ENCODE results near the gene PPP1R1C.
"Not testable (repeated sequence)": the region's sequence is repeated elsewhere in the genome, so short reads cannot be mapped to it uniquely, and the experiment has no call there.

PPP1R1C gene

GRCh38 chr2:182015334-182016109, 29.9 kb downstream of the PPP1R1C start:
- no peak for DNase-seq (ENCODE audit: low spot score)

DNA sequence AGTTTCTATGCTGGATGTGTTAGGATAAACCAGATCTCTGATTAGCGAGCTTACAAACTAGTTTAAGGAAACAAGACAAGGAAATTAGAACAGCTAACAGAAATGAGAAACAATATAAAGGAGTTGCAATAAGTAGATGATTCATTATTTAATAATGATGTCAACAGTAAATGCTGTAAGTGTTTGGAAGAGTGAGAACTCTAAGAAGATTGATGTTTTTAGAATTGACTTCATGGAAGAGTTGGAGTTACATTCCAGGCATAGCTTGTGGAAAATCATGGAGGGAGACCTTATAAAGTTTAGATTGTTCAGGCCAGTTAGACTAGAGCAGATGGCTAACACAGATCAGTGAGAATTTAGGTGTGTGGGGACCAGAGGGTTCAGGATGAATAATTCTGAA, 32.6 kb downstream of the PPP1R1C start:
- DNase-seq (ENCODE audit: low spot score), result no peak

DNA sequence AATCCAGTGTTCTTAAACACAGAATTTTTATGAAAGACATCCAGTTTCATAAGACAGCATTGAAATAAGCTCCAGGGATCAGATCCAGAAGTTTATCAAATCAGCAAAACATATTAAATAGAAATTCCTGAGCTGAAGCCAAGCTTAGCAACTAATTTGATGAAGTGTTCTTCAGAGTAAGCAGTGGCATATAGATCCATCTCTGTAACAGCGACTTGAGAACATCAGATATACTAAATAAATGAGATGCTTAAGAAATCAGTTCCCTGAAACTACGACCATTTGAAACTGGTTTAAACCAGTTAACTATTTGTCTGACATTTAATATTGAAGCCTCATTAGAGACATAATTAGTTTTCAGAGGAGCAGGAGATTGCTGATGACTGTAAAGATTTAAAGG, 34.1 kb downstream of the PPP1R1C start:
- DNase-seq (ENCODE audit: low spot score), result no peak

DNA sequence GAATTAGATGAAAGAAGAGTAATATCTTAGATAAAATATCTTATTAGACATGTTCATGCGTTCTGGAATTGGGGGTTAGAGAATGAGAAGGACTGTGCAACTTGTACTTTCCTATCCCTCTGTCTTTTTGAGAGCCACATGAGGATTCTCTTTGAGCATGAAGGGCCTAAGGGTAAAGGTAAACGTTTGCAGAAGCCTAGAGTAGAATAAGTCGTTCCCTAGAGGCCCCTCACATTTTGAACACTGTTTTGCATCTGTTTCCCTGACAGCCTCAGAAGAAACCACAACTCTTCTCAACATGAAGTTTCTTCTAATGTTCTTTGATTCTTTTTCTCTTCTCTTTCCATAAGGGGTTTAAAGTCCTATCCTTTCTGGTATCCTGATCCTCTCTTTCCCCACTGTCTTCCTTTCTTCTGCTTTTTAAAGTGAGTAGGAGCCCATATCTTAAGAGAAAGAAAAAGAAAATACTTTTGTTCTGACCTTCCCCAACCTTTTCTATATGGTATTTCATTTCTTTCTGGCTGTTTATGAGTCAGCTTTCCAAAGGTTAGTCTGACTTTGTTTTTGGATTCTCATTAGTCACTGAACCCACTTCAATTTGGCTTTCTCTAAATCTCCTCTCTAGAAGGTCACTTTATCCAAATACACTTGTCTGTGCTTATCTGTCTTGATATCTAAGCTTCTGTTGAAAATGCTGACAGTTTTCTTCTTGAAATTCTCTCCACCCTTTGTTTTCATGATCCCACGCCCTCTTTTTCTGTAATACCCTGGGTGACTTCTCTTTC, 34.8 kb downstream of the PPP1R1C start:
- DNase-seq (ENCODE audit: low spot score), result no peak

DNA sequence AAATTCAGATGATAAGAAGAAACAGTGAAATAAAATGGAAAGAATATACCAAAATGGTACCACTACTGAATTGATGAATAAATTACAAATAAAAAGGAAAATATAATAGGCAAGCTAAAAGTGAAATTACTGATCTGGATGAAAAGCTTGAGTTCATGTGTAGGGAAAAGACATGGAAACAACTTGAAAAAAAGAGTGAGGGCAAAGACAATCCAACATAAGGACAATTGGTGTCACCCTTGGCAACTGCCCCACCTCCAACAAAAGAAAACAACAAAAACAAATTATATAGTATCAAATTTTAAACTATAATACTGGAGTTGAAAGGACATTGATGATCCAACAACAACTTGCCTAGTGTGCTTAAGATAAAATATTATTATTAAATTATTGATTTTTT, 37.6 kb downstream of the PPP1R1C start:
- no peak for DNase-seq (ENCODE audit: low spot score)

DNA sequence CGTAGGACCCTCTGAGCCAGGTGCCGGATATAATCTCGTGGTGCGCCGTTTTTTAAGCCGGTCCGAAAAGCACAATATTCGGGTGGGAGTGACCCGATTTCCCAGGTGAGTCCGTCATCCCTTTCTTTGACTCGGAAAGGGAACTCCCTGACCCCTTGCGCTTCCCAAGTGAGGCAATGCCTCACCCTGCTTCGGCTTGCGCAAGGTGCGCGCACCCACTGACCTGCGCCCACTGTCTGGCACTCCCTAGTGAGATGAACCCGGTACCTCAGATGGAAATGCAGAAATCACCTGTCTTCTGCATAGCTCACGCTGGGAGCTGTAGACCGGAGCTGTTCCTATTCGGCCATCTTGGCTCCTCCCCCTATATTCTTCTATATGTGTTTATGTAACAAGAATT, 45.2 kb downstream of the PPP1R1C start:
- DNase-seq (ENCODE audit: low spot score), result not testable (repeated sequence)

- no peak for DNase-seq (ENCODE audit: low spot score)
Observed at GRCh38 chr2:182031956-182032355, 46.3 kb downstream of the PPP1R1C start.

DNA sequence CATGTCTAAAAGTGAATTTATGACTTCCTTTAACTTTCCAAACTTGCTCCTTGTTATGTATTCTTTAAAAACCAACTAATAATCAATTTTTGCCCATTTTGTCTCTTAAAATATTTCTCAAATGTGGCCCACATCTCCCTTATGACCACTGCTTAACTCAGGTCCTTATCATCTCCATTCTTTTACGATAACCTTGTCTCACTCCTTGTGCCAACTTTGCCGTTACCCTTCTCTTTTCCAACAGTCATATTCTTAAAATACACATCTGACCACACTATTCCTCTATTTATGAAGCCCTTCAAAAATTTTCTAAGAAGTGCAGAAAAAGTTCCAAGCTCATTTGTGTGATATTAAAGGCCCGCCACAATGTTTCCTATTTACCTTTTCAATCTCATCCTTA, 47.8 kb downstream of the PPP1R1C start:
- DNase-seq (ENCODE audit: low spot score), result no peak

- no peak for DNase-seq (ENCODE audit: low spot score)
Observed at GRCh38 chr2:182038576-182038975, 52.9 kb downstream of the PPP1R1C start.

DNA sequence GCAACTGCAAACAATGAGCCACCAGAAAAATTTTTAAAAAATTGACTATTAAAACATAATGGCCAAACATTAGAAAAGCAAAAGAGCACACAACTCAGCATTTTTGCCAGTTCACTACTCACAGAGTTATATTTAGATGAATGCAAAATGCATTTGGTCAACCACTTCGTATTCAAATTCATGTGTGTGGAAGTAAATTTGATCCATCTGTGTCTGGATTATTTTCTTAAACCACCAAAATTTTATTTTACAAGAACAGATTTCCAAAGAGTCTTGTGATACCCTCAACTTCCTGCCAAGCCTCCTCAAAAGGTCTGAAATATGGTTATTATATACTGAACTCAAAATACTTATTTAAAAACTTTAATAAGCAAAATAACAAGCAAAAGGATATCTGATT, 57.4 kb downstream of the PPP1R1C start:
- DNase-seq (ENCODE audit: low spot score), result no peak

DNA sequence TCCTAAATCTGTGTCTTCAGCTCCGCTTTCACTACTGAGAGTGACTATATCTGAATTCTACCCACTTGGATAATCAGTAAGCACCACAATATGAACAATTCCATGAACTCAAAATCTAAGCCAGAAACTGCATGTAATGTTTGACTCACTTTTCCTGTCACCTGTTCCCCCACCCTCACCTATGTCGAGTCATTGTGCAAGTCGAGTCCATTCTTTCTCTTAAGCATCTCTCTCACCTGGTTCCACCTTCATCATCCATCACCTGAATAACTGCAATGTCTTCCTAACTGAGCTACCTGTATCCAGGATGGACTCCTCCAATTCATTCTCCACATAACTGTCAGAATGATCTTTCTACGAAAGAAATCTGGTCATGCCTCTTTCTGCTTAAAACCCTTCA, 58.2 kb downstream of the PPP1R1C start:
- DNase-seq (ENCODE audit: low spot score), result no peak

DNA sequence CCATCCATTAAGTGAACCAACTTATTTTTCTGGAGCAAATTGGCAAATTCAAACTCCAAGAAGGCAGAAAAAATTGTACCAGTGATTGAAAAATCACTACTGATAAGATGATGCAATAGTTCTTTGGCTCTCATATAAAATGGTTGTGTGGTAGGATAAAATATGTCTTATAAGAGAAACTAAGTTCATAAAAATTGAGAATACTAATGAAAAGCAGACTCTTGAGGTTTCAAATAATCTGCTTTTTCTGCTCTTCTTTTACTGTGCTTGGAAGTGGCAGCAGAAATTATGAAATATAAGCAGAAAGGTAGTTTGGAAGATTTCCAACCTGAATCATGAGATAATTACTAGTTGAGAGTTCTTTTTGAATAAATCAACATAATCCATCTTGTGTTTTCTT, 61.9 kb downstream of the PPP1R1C start:
- no peak for DNase-seq (ENCODE audit: low spot score)

DNA sequence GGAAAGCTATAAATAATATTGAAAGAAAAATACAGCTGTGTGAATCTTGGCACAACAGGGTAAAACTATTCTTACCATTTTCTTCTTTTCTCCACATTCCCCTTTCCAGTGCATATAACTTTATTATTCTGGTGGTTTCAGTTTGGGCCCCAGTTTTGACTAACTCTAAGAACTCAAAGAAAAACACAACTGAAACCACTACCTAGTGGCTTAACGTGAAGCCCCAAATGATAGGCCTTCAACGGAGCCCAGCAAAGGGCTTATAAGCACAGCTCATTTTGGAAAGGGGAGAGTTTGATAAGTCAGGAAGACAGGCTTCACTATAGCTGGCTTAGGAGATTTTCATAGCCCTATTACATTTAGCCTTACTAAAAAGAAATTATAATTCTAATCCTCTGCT, 62.4 kb downstream of the PPP1R1C start:
- no peak for DNase-seq (ENCODE audit: low spot score)

- DNase-seq (ENCODE audit: low spot score), result no peak
Observed at GRCh38 chr2:182048621-182049020, 63.0 kb downstream of the PPP1R1C start.

DNA sequence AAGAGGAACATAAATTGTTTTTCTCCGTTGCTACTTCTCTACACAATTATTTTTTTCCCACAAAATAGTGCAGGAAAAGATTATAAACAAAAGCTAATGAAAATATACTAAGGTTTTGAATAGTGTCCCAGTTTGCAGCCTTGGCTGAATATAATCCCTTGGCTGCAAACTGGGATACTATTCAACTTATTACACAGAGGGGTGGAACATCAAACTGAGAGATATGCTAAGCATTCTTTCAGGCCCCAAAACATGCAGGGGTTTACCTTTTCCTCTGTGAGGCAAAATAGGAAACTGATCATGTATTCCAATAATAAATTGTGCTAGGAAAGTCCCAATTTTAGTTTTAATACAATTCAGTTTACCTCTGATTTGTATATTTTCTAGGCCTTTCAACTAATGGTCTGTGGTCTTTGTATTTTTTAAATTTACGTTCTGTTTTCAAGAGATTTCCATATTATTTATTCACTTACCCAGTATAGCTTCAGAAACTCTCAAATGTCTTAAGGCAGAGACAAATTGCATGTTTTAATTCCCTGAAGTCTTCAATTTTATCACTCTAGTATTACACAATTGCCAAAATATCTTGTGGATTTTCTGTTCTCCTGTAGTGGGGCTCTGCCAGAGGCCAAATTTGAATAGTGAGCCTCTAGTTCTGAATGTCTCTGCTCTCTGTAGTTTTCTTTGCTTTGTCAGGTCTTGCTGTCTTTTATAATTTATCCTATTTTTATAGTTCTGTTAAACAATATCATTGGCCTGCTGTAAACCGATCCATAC, 63.9 kb downstream of the PPP1R1C start:
- DNase-seq (ENCODE audit: low spot score), result no peak

DNA sequence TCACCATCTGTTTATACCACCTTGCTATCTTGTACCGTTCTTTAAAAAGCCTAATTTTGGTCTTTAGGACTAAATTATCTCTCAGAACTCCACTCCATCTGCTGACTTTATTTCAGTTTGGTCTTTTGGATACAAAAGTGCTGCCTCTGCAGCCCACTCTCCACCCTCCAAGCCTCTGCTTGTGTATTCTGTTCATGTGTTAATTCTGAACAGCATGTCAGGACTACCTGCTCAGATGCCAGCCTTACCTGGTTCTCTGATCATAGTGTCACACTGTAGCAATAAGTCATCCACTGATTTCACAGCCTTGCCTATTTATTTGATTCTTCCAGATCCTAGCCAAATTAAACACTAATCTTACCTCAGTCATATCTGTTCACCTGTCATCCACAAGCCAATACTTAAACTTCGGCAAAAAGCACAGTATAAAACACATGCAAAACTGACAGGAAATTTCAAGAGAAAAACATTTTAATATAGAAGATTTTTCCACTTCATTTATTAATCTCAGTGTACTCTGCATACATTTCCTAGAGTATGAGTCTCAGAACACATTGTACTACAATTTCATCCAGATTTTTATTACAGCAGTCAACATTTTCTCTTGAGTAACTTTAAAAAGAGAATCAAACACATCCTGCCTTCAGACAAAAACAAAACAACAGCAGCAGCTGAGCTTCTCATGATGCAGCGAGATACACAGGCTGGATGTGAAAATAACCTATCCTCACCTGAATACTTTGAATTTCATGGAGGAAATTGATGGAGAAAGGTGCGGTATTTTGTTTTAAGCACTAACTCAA, 64.9 kb downstream of the PPP1R1C start:
- DNase-seq (ENCODE audit: low spot score), result no peak

GRCh38 chr2:182055993-182056392, 70.3 kb downstream of the PPP1R1C start:
- no peak for DNase-seq (ENCODE audit: low spot score)

GRCh38 chr2:182057002-182057401, 71.3 kb downstream of the PPP1R1C start:
- no peak for DNase-seq (ENCODE audit: low spot score)

GRCh38 chr2:182058056-182058455, 72.4 kb downstream of the PPP1R1C start:
- DNase-seq (ENCODE audit: low spot score), result no peak

DNA sequence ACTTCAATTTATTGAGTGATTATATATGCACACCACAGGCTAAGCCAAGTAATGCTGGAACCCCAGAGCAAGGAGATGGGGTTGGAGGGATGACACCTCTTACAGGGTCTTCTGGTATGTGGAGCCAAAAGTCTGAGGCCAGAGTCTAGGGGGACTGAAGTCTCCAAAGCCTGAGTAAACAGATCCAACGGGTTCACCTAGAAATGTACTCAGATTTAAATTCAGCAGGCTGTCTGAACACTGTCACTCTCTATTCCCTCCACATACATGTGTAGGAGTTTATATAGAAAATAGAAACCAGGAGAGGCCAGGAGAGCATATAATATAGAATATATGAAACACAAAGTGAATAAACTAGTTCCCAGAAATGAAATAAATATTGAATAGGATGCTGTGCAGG, 76.1 kb downstream of the PPP1R1C start:
- no peak for DNase-seq (ENCODE audit: low spot score)

DNA sequence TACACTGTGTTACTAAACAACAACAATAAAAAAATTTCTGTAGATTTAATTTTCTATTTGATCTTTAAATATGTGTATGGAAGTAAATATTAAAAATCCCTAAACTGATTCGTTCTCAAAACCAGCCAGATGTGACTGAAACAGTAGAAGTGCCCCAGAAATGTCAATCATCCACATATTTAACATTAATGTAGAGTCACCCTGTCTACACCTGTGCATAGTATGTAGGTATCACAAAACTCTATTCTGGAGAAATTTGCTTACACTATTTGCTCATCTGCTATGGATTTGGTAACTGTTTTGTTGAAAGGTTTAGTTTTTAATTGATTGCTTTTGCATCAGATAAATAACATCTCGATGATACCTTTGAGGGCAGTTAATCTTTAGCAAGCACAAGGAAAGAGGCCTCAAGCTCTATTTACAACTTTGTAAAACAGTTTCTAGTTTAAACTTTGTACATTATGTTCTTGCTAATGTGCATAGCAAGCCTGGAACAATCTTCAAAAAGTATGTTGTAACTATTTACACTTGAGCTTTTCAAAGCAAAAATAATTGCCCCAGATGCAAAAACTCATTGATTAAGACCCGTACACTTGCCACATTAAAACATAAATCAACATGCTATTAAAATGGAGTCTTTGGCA, 76.8 kb downstream of the PPP1R1C start:
- no peak for DNase-seq (ENCODE audit: low spot score)
